K562 (cell line): ENCODE data around the gene SLC34A1. TPM values are rescaled to one million over a fixed set of nuclear protein-coding genes. Genes with fewer than 3 reads are reported as not detected.

Experiments used
- ADNP ChIP-seq: fragments of 200-800 bp; sonication (Bioruptor generic); IDR thresholded peaks from 2 replicates; pipeline ENCODE4 v1.6.1; 2016; ENCODE audit warnings: missing genetic modification characterization, missing compliant biosample characterization
- CBX1 ChIP-seq: sonication (generic); IDR thresholded peaks from 2 replicates; pipeline ENCODE4 v1.6.1; 2016; ENCODE audit warnings: antibody characterized with exemption, low read depth, mild to moderate bottlenecking
- GATAD2B ChIP-seq: fragments of 450-650 bp; IDR thresholded peaks from 2 replicates; pipeline ENCODE4 v1.6.1; 2017; ENCODE audit warnings: mild to moderate bottlenecking, borderline replicate concordance
- GTF3C2 ChIP-seq: IDR thresholded peaks from 3 replicates; pipeline ENCODE4 v1.6.1; 2011; ENCODE audit warnings: borderline replicate concordance, mild to moderate bottlenecking, moderate library complexity; ENCODE audit not compliant: insufficient read length; ENCODE audit errors: extremely low read depth
- HSF4 ChIP-seq: fragments of 250-450 bp; sonication (Bioruptor Pico); IDR thresholded peaks from 2 replicates; pipeline ENCODE4 v2.1.2; 2022; ENCODE audit warnings: mild to moderate bottlenecking, moderate library complexity, borderline replicate concordance
- MTA2 ChIP-seq: fragments of 450-650 bp; IDR thresholded peaks from 2 replicates; pipeline ENCODE4 v1.6.1; 2016; ENCODE audit warnings: low read depth
- NFYB ChIP-seq: IDR thresholded peaks from 2 replicates; pipeline ENCODE4 v1.6.1; 2011; ENCODE audit warnings: mild to moderate bottlenecking, moderate library complexity; ENCODE audit not compliant: insufficient read length; ENCODE audit errors: extremely low read depth
- PHF20 ChIP-seq: fragments of 450-650 bp; IDR thresholded peaks from 2 replicates; pipeline ENCODE4 v1.6.1; 2018; ENCODE audit not compliant: partially characterized antibody
- POLR2A ChIP-seq: fragments of 450-650 bp; conservative IDR thresholded peaks from 2 replicates; pipeline ENCODE4 v1.6.1; 2016
- RAD21 ChIP-seq, 2 experiments: fragments of 250-450 bp in 1 of 2; fragments of 450-650 bp in 1 of 2; sonication (Bioruptor Pico) in 1 of 2; formaldehyde crosslinking in 1 of 2; IDR thresholded peaks in 1 of 2; conservative IDR thresholded peaks in 1 of 2; 2 replicates each; pipeline versions ENCODE4 v1.4.0 to v1.8.0; 2020 to 2022; ENCODE audit warnings: mild to moderate bottlenecking in 2 of 2, moderate library complexity in 1 of 2
- SMARCE1 ChIP-seq: fragments of 450-650 bp; IDR thresholded peaks from 2 replicates; pipeline ENCODE4 v1.7.1; 2016; ENCODE audit warnings: mild to moderate bottlenecking
- TRIM28 ChIP-seq: fragments of 450-650 bp; IDR thresholded peaks from 2 replicates; pipeline ENCODE4 v1.6.1; 2017
- ZBTB26 ChIP-seq: fragments of 450-650 bp; formaldehyde crosslinking; IDR thresholded peaks from 2 replicates; pipeline ENCODE4 v1.4.0; 2022; ENCODE audit warnings: missing genetic modification characterization
- ZBTB7A ChIP-seq: IDR thresholded peaks from 2 replicates; pipeline ENCODE4 v1.6.1; 2011; ENCODE audit warnings: low read depth, mild to moderate bottlenecking, low read length, moderate library complexity, borderline replicate concordance; ENCODE audit not compliant: control insufficient read depth
- ZBTB8A ChIP-seq: fragments of 450-650 bp; IDR thresholded peaks from 2 replicates; pipeline ENCODE4 v1.6.1; 2018; ENCODE audit warnings: mild to moderate bottlenecking, moderate library complexity; ENCODE audit not compliant: partially characterized antibody
- ZNF134 ChIP-seq: fragments of 250-450 bp; sonication (Bioruptor Pico); conservative IDR thresholded peaks from 2 replicates; pipeline ENCODE4 v1.4.0; 2020
- ZNF41 ChIP-seq: fragments of 250-450 bp; sonication (Bioruptor Pico); conservative IDR thresholded peaks from 2 replicates; pipeline ENCODE4 v1.4.0; 2020; ENCODE audit warnings: mild to moderate bottlenecking
- ZNF592 ChIP-seq: fragments of 450-650 bp; IDR thresholded peaks from 2 replicates; pipeline ENCODE4 v1.6.1; 2017; ENCODE audit warnings: antibody characterized with exemption, mild to moderate bottlenecking
- polyA plus RNA-seq, 8 experiments: library from polyadenylated mRNA; depleted of rRNA in 4 of 8; stranded (reverse) in 5 of 8; unstranded in 3 of 8; fragments of >200 nt; fragmentation: Nextera tagmentation in 2 of 8; fragmentation: Illumina TruSeq in 1 of 8; extraction: Ambion mirVana in 2 of 8; extraction: Trizol in 1 of 8; gene quantifications; 2 replicates each; pipeline versions ENCODE4 v1.2.1 to v1.2.3, GENCODE V29; 2011 to 2014; ENCODE audit warnings: inconsistent platforms in 1 of 8, missing spikeins in 1 of 8
- total RNA-seq, 7 experiments: library from RNA; depleted of rRNA in 6 of 7; stranded (reverse); fragments of >200 nt in 6 of 7; fragmentation: Illumina TruSeq in 2 of 7; extraction: Trizol in 2 of 7; gene quantifications; 2 replicates each; pipeline versions ENCODE4 v1.2.1 to v1.2.3, GENCODE V29; 2011 to 2021; ENCODE audit warnings: low replicate concordance in 1 of 7

The SLC34A1 gene
- total and polyA plus RNA-seq, 9 of the 15 experiments (the other 6 are each of a cell fraction or from before 2014, with no cell fraction given), result not detected

GRCh38 chr5:177351392-177352329, 32.6 kb upstream of the SLC34A1 start, which contains the start of gene LMAN2 (continued):
- TF ChIP-seq GTF3C2, result no peak
- 0 out of 2 replicates have a peak, but pooled peaks have one; percentile 25 for TF ChIP-seq ZBTB7A
- TF ChIP-seq POLR2A, result peak; percentile 91
- peak; percentile 20; the same call in 1 of the 2 replicates for TF ChIP-seq ZNF592
- no peak for TF ChIP-seq HSF4 (CRISPR knock-in tag)
- peak; percentile 56; the same call in 1 of the 2 replicates for TF ChIP-seq ZNF41 (CRISPR knock-in tag)
- TF ChIP-seq PHF20, result peak; percentile 99
- no peak for TF ChIP-seq ZNF134
- peak; percentile 61; the same call in 1 of the 2 replicates for TF ChIP-seq ZBTB26 (CRISPR knock-in tag)
- 0 out of 2 replicates have a peak, but pooled peaks have one; percentile 16 for TF ChIP-seq SMARCE1
- TF ChIP-seq CBX1, result peak; percentile 78; the same call in 1 of the 2 replicates
- TF ChIP-seq ADNP (tag), result no peak
- no peak for TF ChIP-seq RAD21 (CRISPR knock-in tag; conservative IDR thresholded peaks at IDR 0.05 in 1 of 2, IDR thresholded peaks at IDR 0.05 in 1 of 2)
- TF ChIP-seq MTA2, result 0 out of 2 replicates have a peak, but pooled peaks have one; percentile 7
- peak; percentile 99 for TF ChIP-seq NFYB
- TF ChIP-seq TRIM28, result peak; percentile 83
- no peak for TF ChIP-seq ZBTB8A
- TF ChIP-seq GATAD2B, result peak; percentile 78; the same call in 1 of the 2 replicates
